Adrenal gland (tissue), 5 donors: ENCODE results near the gene PANX2.

Experiments used
- POLR2A ChIP-seq, 2 donors: fragments of 450-650 bp; IDR thresholded peaks; one replicate each; pipeline ENCODE4 v1.6.1; 2017; ENCODE audit warnings: antibody characterized with exemption in 2 of 2, mild to moderate bottlenecking in 2 of 2, moderate library complexity in 1 of 2
- TF ChIP-seq, protein P1 (sequence below), 6 experiments: fragments of 450-650 bp in 4 of 6; fragments of 200-600 bp in 2 of 6; sonication (generic) in 1 of 6; IDR thresholded peaks; 1 replicate in 5 of 6; 2 replicates in 1 of 6; pipeline versions ENCODE4 v1.5.1 to v1.8.0; 2016 to 2021; ENCODE audit warnings: antibody characterized with exemption in 6 of 6, mild to moderate bottlenecking in 2 of 6, moderate library complexity in 1 of 6
- donor health status: DM: no; HTN: no; CAD: no.

DNA sequence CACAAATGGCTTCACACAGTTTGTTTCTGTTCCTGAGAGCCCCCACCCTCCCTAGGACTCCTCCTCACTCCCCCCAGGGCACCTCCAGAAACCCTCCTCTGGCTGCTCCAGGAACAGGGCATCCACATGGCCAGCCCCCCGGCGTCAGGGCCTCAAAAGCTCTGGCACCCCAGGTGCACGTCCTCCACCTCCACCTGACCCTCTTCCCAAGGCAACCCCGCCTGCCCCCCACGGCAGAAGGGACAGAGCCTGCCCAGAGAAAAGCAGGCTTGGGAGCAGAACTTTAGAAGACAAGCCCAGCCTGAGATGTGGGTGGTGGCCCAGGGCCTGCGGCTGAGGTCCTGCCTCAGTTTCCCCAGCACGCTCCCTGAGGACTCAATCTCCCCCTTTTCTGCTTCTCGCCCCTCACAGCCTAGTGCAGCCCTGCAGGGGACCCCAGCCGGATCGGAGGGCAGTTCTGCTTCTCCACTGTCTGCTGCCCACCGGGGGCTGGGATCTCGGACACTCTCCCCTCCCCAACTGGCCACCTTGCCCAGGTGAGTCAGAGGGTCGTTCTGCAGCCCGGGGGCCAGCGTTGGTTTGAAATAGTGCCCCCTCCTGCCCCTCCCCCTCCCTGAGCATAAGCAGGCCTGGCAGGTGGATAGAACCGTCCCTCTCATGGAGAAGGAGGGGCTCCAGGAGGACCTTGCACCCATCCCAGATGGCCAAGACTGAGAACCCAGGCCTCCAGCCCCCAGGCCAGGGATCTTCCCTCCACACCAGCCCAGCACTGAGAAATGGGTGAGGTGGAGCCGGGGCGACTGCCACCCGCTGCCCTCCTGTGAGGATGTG lies 12.8 kb downstream of the PANX2 start:
- TF ChIP-seq, protein P1, sequence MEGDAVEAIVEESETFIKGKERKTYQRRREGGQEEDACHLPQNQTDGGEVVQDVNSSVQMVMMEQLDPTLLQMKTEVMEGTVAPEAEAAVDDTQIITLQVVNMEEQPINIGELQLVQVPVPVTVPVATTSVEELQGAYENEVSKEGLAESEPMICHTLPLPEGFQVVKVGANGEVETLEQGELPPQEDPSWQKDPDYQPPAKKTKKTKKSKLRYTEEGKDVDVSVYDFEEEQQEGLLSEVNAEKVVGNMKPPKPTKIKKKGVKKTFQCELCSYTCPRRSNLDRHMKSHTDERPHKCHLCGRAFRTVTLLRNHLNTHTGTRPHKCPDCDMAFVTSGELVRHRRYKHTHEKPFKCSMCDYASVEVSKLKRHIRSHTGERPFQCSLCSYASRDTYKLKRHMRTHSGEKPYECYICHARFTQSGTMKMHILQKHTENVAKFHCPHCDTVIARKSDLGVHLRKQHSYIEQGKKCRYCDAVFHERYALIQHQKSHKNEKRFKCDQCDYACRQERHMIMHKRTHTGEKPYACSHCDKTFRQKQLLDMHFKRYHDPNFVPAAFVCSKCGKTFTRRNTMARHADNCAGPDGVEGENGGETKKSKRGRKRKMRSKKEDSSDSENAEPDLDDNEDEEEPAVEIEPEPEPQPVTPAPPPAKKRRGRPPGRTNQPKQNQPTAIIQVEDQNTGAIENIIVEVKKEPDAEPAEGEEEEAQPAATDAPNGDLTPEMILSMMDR (IDR thresholded peaks at IDR 0.05), result no peak
- no peak for TF ChIP-seq POLR2A (IDR thresholded peaks at IDR 0.05)
